Measurements from ENCODE around the gene ESM1.

- TF ChIP-seq POLR2AphosphoS5 (IDR thresholded peaks at IDR 0.05; ENCODE audit: low read depth, low read length) = no peak
- no peak for TF ChIP-seq TAF1 (IDR thresholded peaks at IDR 0.05; ENCODE audit: low read depth, low read length)
Observed at GRCh38 chr5:55027595-55027994, 42.2 kb upstream of the ESM1 start.

All from GM12891 (cell line).